PFSK-1 (cell line): ENCODE measurements around the gene RPS6KA3. TPM values are rescaled to one million over a fixed set of nuclear protein-coding genes. Genes with fewer than 3 reads are reported as not detected.
A peak's percentile ranks its signal among the peaks of the same experiment; 100 is the strongest.

Experiments
- FOXP2 ChIP-seq: optimal IDR thresholded peaks from 2 replicates; pipeline ENCODE3; 2011; ENCODE audit warnings: borderline replicate concordance, control low read depth, inconsistent platforms; ENCODE audit not compliant: insufficient read depth; ENCODE audit errors: extremely low read length, extremely low read depth
- POLR2AphosphoS5 ChIP-seq: IDR thresholded peaks from 2 replicates; pipeline ENCODE4 v1.6.1; 2012; ENCODE audit warnings: low read depth, mild to moderate bottlenecking, control low read depth, low read length, moderate library complexity
- SIN3A ChIP-seq: IDR thresholded peaks from 2 replicates; pipeline ENCODE4 v1.6.1; 2012; ENCODE audit warnings: mild to moderate bottlenecking, low read length, moderate library complexity, borderline replicate concordance; ENCODE audit not compliant: insufficient read depth
- TAF1 ChIP-seq: IDR thresholded peaks from 2 replicates; pipeline ENCODE4 v1.6.1; 2012; ENCODE audit warnings: low read length, control low read depth, borderline replicate concordance; ENCODE audit not compliant: insufficient read depth
- polyA plus RNA-seq: library from polyadenylated mRNA; unstranded; fragments of >200 nt; gene quantifications from one replicate; pipeline ENCODE4 v1.2.1, GENCODE V29; 2012; ENCODE audit warnings: low read depth, missing spikeins; ENCODE audit not compliant: insufficient read length
- TF ChIP-seq, protein P1 (sequence below), 2 experiments: IDR thresholded peaks; 2 replicates each; pipeline versions ENCODE4 v1.6.1 to v1.8.0; 2011 to 2012; ENCODE audit warnings: low read depth in 2 of 2, low read length in 2 of 2, control low read depth in 1 of 2, inconsistent platforms in 1 of 2, mild to moderate bottlenecking in 1 of 2, moderate library complexity in 1 of 2; ENCODE audit not compliant: insufficient read depth in 1 of 2

The RPS6KA3 gene
- 15.0 TPM for polyA plus RNA-seq

DNA sequence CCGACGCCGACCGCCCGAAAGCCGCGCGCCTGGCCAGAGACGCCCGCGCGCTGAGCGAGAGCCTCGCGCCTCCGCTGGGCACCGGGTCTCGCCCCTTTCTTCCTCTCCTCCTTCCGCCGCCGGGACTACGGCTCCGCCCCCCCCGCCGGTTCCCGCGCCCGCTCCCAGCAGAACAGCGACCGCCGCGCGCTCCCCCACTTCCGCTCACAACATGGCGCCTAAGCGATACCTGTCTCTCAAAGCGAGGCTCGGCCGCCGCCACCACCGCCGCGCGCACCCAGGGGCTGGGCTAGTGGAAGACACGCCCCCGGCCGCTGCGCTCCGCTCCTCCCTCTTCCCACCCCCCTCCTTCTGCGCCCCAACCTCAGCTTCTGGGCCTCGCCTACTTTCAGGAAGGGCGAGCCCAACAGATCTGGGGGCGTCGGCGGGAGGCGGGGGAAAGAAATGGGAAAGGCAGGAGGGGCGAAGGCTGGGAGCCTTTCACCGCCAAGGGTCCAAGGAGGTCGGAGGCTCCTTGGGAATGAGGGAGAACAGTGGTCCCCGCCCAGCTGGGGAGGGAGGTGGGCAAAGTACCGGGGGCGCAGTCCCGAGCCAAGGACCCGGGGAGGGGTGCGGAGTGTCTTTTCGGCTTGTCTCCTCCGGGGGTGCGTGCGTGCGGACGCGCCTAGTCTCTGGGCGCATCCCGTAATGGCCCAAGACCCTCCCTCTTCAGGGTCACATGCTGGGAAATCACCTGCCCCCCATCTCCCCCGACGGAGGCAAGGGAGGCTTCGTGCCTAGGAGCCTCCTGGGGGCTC is at the start of gene RPS6KA3:
TSS of gene RPS6KA3 (minus strand) at position 100 of the 797 bp plus-strand sequence. CDS start 277 bp downstream, outside the sequence.
- TF ChIP-seq, protein P1, sequence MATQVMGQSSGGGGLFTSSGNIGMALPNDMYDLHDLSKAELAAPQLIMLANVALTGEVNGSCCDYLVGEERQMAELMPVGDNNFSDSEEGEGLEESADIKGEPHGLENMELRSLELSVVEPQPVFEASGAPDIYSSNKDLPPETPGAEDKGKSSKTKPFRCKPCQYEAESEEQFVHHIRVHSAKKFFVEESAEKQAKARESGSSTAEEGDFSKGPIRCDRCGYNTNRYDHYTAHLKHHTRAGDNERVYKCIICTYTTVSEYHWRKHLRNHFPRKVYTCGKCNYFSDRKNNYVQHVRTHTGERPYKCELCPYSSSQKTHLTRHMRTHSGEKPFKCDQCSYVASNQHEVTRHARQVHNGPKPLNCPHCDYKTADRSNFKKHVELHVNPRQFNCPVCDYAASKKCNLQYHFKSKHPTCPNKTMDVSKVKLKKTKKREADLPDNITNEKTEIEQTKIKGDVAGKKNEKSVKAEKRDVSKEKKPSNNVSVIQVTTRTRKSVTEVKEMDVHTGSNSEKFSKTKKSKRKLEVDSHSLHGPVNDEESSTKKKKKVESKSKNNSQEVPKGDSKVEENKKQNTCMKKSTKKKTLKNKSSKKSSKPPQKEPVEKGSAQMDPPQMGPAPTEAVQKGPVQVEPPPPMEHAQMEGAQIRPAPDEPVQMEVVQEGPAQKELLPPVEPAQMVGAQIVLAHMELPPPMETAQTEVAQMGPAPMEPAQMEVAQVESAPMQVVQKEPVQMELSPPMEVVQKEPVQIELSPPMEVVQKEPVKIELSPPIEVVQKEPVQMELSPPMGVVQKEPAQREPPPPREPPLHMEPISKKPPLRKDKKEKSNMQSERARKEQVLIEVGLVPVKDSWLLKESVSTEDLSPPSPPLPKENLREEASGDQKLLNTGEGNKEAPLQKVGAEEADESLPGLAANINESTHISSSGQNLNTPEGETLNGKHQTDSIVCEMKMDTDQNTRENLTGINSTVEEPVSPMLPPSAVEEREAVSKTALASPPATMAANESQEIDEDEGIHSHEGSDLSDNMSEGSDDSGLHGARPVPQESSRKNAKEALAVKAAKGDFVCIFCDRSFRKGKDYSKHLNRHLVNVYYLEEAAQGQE (IDR thresholded peaks at IDR 0.05; ENCODE audit: insufficient read depth in 1 of 2, low read depth in 2 of 2, low read length in 2 of 2): no peak
- peak; percentile 60 for TF ChIP-seq FOXP2
- TF ChIP-seq TAF1: no peak; the same call in 1 of the 2 replicates
- peak; percentile 45; the same call in 1 of the 2 replicates for TF ChIP-seq POLR2AphosphoS5
- TF ChIP-seq SIN3A: no peak

DNA sequence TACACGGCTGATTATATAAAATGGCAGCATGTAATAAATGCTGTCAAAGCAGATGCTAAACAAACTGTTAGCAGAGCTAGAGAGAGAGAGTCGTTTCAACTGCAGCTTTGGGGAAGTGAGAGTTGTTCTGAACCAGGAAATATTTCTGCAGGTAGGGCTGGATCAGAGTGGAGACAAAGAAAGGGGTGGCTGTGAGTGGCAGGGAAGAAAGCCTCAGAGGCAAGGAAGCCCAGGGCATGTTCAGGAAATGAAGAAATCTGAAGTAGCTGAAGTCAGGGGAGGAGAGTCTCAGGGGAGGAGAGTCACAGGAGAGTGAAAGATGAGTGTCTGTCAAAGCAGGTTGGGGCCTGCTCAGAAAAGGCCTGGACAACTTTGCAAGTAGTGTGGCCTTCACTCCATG is 48.4 kb upstream of the RPS6KA3 start:
- TF ChIP-seq, protein P1 (IDR thresholded peaks at IDR 0.05; ENCODE audit: insufficient read depth in 1 of 2, low read depth in 2 of 2, low read length in 2 of 2): no peak

DNA sequence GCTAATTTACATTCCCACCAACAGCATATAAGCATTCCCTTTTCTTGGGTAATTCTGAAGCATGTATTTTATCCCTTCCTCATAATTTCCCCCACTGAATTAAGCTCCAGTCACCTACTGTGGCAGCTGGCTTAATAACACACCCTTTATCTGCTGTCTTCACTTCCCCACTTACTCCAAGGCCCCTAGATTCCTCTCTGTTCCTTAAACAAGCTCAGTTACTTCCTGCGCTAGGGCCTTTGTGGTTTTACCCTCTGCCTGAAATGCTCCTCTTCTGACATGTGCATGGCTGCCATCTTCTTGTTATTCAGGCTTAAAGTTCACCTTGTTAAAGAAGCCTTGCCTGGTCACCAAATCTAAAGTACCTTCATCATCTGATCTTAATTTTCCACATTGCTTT is 47.2 kb upstream of the RPS6KA3 start:
- TF ChIP-seq POLR2AphosphoS5: no peak
- TF ChIP-seq SIN3A: no peak
- TF ChIP-seq, protein P1 (IDR thresholded peaks at IDR 0.05; ENCODE audit: insufficient read depth in 1 of 2, low read depth in 2 of 2, low read length in 2 of 2): no peak
- no peak for TF ChIP-seq FOXP2
- TF ChIP-seq TAF1: no peak

DNA sequence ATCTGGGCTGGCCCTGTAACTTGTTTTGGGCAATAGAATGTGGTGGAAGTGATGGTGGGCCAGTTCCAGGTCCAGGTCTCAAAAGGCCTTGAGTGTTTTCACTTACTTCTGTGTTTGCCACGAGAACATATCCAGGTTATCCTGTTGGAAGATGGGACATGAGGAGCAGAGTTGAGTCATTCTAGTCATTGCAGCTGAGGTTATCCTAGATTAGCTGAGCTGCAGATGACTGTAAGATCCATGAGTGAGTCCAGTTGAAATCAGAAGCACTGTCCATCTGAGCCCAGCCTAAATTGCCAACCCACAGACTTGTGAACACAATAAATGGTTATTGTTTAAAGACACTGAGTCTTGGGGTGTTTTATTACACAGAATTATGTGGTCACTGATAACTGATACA is 45.3 kb upstream of the RPS6KA3 start:
- TF ChIP-seq, protein P1 (IDR thresholded peaks at IDR 0.05; ENCODE audit: insufficient read depth in 1 of 2, low read depth in 2 of 2, low read length in 2 of 2): no peak
- TF ChIP-seq FOXP2: no peak
- no peak for TF ChIP-seq SIN3A
- no peak for TF ChIP-seq POLR2AphosphoS5
- no peak for TF ChIP-seq TAF1

DNA sequence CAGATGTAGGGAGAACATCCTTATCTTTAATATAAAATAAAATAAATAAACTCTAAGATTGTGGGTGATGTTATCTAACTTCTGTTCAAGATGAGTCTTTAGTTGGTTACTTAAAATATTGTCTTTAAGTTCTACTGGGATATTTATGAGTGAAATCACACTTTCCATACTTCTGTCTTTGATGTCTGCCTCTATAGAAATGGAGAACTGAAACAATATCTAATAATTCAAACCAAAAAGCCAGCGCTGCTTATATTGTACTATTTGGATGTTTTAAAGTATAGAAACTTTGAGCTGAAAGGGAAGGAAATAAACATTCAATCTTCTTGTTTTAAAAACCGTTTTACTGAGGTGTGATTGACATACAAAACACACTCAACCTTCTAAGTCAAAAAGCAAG is 44.8 kb upstream of the RPS6KA3 start:
- TF ChIP-seq TAF1 (no peak), POLR2AphosphoS5 (no peak), SIN3A (no peak), FOXP2 (no peak)
- TF ChIP-seq, protein P1 (IDR thresholded peaks at IDR 0.05; ENCODE audit: insufficient read depth in 1 of 2, low read depth in 2 of 2, low read length in 2 of 2): no peak
